Stomach (tissue), 4 donors: ENCODE data around the gene TSGA10IP.

Source experiments
- EP300 ChIP-seq: sonication (generic); formaldehyde crosslinking; IDR thresholded peaks from one replicate; pipeline ENCODE4 v1.6.1; 2017; ENCODE audit warnings: antibody characterized with exemption
- POLR2A ChIP-seq, 4 donors: fragments of 450-650 bp; IDR thresholded peaks; one replicate each; pipeline ENCODE4 v1.6.1; 2016; ENCODE audit warnings: antibody characterized with exemption in 4 of 4, control low read depth in 2 of 4, mild to moderate bottlenecking in 1 of 4, moderate library complexity in 1 of 4
- TF ChIP-seq, protein P1 (sequence below), 7 experiments: fragments of 450-650 bp in 4 of 7; fragments of 200-600 bp in 3 of 7; sonication (generic) in 3 of 7; IDR thresholded peaks; one replicate each; pipeline ENCODE4 v1.5.1; 2016 to 2019; ENCODE audit warnings: antibody characterized with exemption in 7 of 7, control low read depth in 2 of 7, mild to moderate bottlenecking in 1 of 7

DNA sequence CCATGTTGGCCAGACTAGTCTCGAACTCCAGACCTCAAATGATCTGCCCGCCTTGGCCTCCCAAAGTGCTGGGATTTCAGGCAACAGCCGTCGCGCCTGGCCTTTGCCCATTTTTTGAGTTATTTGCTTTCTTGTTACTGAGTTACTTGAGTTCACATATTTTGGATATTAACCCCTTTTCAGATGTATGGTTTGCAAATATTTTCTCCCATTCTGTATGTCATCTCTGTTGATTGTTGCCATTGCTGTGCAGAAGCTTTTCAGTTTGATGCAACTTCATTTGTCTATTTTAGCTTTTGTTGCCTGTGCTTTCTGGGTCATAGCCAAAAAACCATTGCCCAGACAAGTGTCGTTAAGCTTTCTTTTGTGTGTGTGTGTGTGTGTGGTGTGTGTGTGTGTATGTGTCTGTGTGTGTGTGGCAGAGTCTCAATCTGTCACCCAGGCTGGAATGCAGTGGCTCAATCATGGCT is 6.8 kb downstream of the TSGA10IP start:
- TF ChIP-seq, protein P1, sequence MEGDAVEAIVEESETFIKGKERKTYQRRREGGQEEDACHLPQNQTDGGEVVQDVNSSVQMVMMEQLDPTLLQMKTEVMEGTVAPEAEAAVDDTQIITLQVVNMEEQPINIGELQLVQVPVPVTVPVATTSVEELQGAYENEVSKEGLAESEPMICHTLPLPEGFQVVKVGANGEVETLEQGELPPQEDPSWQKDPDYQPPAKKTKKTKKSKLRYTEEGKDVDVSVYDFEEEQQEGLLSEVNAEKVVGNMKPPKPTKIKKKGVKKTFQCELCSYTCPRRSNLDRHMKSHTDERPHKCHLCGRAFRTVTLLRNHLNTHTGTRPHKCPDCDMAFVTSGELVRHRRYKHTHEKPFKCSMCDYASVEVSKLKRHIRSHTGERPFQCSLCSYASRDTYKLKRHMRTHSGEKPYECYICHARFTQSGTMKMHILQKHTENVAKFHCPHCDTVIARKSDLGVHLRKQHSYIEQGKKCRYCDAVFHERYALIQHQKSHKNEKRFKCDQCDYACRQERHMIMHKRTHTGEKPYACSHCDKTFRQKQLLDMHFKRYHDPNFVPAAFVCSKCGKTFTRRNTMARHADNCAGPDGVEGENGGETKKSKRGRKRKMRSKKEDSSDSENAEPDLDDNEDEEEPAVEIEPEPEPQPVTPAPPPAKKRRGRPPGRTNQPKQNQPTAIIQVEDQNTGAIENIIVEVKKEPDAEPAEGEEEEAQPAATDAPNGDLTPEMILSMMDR (IDR thresholded peaks at IDR 0.05) = no peak
- TF ChIP-seq POLR2A (IDR thresholded peaks at IDR 0.05) = no peak
- no peak for TF ChIP-seq EP300
